LHCN-M2 (cell line): Measurements from ENCODE around the gene KDM2B. TPM values are rescaled to one million over a fixed set of nuclear protein-coding genes. Genes with fewer than 3 reads are reported as not detected.

Experiments
- DNase-seq: peaks from one replicate; pipeline ENCODE4 v3.0.0-alpha.2; 2012; ENCODE audit warnings: low read depth
- total RNA-seq: library from RNA; depleted of rRNA; stranded (reverse); fragments of >200 nt; gene quantifications from 2 replicates; pipeline ENCODE4 v1.2.3, GENCODE V29; 2014

Gene KDM2B
- total RNA-seq, 1 experiment from 2014 or later, result 28.8 TPM

GRCh38 chr12:121562488-121562887, 18.3 kb downstream of the KDM2B start:
- DNase-seq, result no peak

GRCh38 chr12:121561009-121561395, 19.8 kb downstream of the KDM2B start:
- DNase-seq, result no peak

GRCh38 chr12:121560392-121561008, 20.3 kb downstream of the KDM2B start:
- DNase-seq, result no peak

GRCh38 chr12:121558956-121559355, 21.9 kb downstream of the KDM2B start:
- no peak for DNase-seq

- DNase-seq, result no peak
These were observed 29.7 kb downstream of the KDM2B start for GRCh38 chr12:121550974-121551634.

- no peak for DNase-seq
These were observed 31.7 kb downstream of the KDM2B start for GRCh38 chr12:121549075-121549474.

- DNase-seq, result no peak
These were observed 35.3 kb downstream of the KDM2B start for GRCh38 chr12:121545480-121545879.

GRCh38 chr12:121543786-121544185, 37.0 kb downstream of the KDM2B start:
- DNase-seq, result no peak

- no peak for DNase-seq
These were observed 40.9 kb downstream of the KDM2B start for GRCh38 chr12:121539908-121540307.

- DNase-seq, result no peak
These were observed 42.1 kb downstream of the KDM2B start for GRCh38 chr12:121538699-121539061.

GRCh38 chr12:121537814-121538698, 42.8 kb downstream of the KDM2B start:
- no peak for DNase-seq

- DNase-seq, result peak; percentile 50
These were observed 43.7 kb downstream of the KDM2B start for GRCh38 chr12:121536899-121537813.

- peak; percentile 65 for DNase-seq
These were observed 44.5 kb downstream of the KDM2B start for GRCh38 chr12:121536054-121536898.

- no peak for DNase-seq
These were observed 45.4 kb downstream of the KDM2B start for GRCh38 chr12:121535150-121536053.

GRCh38 chr12:121534495-121535148, 46.2 kb downstream of the KDM2B start:
- no peak for DNase-seq

GRCh38 chr12:121533394-121534090, 47.3 kb downstream of the KDM2B start:
- no peak for DNase-seq

- no peak for DNase-seq
These were observed 48.1 kb downstream of the KDM2B start for GRCh38 chr12:121532503-121533393.
